Measurements from ENCODE around the gene KRTAP10-12.
A peak's percentile ranks its signal among the peaks of the same experiment; 100 is the strongest.

Gene KRTAP10-12

GRCh38 chr21:44732956-44733355 is 36.0 kb downstream of the KRTAP10-12 start:
- no CpG with 5 or more reads among the region's 11 CpGs for WGBS, 2 donors (ENCODE audit: extremely low coverage in 2 of 2, insufficient read length in 2 of 2, insufficient replicate concordance in 1 of 2)
- DNase-seq (ENCODE audit: low spot score), result no peak
- H3K36me3 ChIP-seq (replicated peaks in 1 of 2; ENCODE audit: control insufficient read depth in 2 of 2, insufficient read depth in 2 of 2, low read length in 2 of 2), result no peaks in the 10 kb centered on the region

GRCh38 chr21:44734026-44734745 is 37.2 kb downstream of the KRTAP10-12 start:
- Histone ChIP-seq H3K27ac (replicated peaks; ENCODE audit: low read length) (no peak overlapping the region), H3K27me3 (ENCODE audit: control insufficient read depth in 3 of 3, insufficient read depth in 3 of 3, low read depth in 1 of 3, low read length in 3 of 3) (peaks cover 0 to 61% (median 0%) of the 10 kb centered on the region in 3 experiments), H2AK5ac (ENCODE audit: low read depth, low read length) (no peak overlapping the region), H3K9me3 (replicated peaks in 1 of 2; ENCODE audit: control insufficient read depth in 2 of 2, insufficient read depth in 1 of 2, low read depth in 1 of 2, low read length in 2 of 2) (peaks cover 0 to 38% of the 10 kb centered on the region in 2 donors), H3K4me1 (ENCODE audit: control insufficient read depth in 2 of 2, insufficient read depth in 1 of 2, low read depth in 1 of 2, low read length in 2 of 2) (no peaks in the 10 kb centered on the region), H3K4ac (ENCODE audit: low read length) (no peak overlapping the region), H3K4me3 (ENCODE audit: low read length in 2 of 2) (no peak overlapping the region), H3K9ac (ENCODE audit: low read depth, low read length, poor library complexity) (no peak overlapping the region), H3K23ac (ENCODE audit: low read depth, low read length, poor library complexity) (no peak overlapping the region), H2AFZ (ENCODE audit: low read length) (no peak overlapping the region), H3K18ac (ENCODE audit: low read length) (peak overlapping the region; percentile 63), H2BK12ac (ENCODE audit: low read length) (no peak overlapping the region), H3K79me1 (ENCODE audit: low read depth, low read length) (no peaks in the 10 kb centered on the region), H2BK5ac (ENCODE audit: low read length) (no peak overlapping the region), H2BK15ac (ENCODE audit: low read length) (no peak overlapping the region), H3K4me2 (ENCODE audit: insufficient read depth, low read length, poor library complexity, severe bottlenecking) (no peak overlapping the region), H2BK120ac (ENCODE audit: low read depth, low read length) (no peak overlapping the region), H4K91ac (ENCODE audit: low read depth, low read length, poor library complexity) (no peak overlapping the region), H3K36me3 (replicated peaks in 1 of 2; ENCODE audit: control insufficient read depth in 2 of 2, insufficient read depth in 2 of 2, low read length in 2 of 2) (no peaks in the 10 kb centered on the region), H3K14ac (ENCODE audit: low read length) (no peak overlapping the region), H4K8ac (ENCODE audit: low read depth, low read length) (no peak overlapping the region)
- WGBS, 2 donors (ENCODE audit: extremely low coverage in 2 of 2, insufficient read length in 2 of 2, insufficient replicate concordance in 1 of 2), result no CpG with 5 or more reads among the region's 21 CpGs
- no peak for DNase-seq (ENCODE audit: low spot score)

More at GRCh38 chr21:44732956-44733355, 36.0 kb downstream of the KRTAP10-12 start:
- Histone ChIP-seq H2BK120ac (ENCODE audit: low read depth, low read length) (no peak overlapping the region), H3K27ac (replicated peaks; ENCODE audit: low read length) (no peak overlapping the region), H3K4me2 (ENCODE audit: insufficient read depth, low read length, poor library complexity, severe bottlenecking) (no peak overlapping the region), H3K9me3 (replicated peaks in 1 of 2; ENCODE audit: control insufficient read depth in 2 of 2, insufficient read depth in 1 of 2, low read depth in 1 of 2, low read length in 2 of 2) (peaks cover 0 to 28% of the 10 kb centered on the region in 2 donors), H3K4me1 (ENCODE audit: control insufficient read depth in 2 of 2, insufficient read depth in 1 of 2, low read depth in 1 of 2, low read length in 2 of 2) (no peaks in the 10 kb centered on the region), H2BK12ac (ENCODE audit: low read length) (no peak overlapping the region), H3K23ac (ENCODE audit: low read depth, low read length, poor library complexity) (peak overlapping the region; percentile 47), H2AFZ (ENCODE audit: low read length) (no peak overlapping the region), H3K4ac (ENCODE audit: low read length) (no peak overlapping the region), H2BK5ac (ENCODE audit: low read length) (no peak overlapping the region), H3K18ac (ENCODE audit: low read length) (peak overlapping the region; percentile 15), H2BK15ac (ENCODE audit: low read length) (no peak overlapping the region), H3K4me3 (ENCODE audit: low read length in 2 of 2) (no peak overlapping the region), H3K9ac (ENCODE audit: low read depth, low read length, poor library complexity) (no peak overlapping the region), H3K27me3 (ENCODE audit: control insufficient read depth in 3 of 3, insufficient read depth in 3 of 3, low read depth in 1 of 3, low read length in 3 of 3) (peaks cover 0 to 53% (median 0%) of the 10 kb centered on the region in 3 experiments), H4K91ac (ENCODE audit: low read depth, low read length, poor library complexity) (no peak overlapping the region), H3K14ac (ENCODE audit: low read length) (no peak overlapping the region), H3K79me1 (ENCODE audit: low read depth, low read length) (no peaks in the 10 kb centered on the region), H2AK5ac (ENCODE audit: low read depth, low read length) (no peak overlapping the region), H4K8ac (ENCODE audit: low read depth, low read length) (no peak overlapping the region)

- H3K27me3 ChIP-seq (ENCODE audit: control insufficient read depth in 3 of 3, insufficient read depth in 3 of 3, low read depth in 1 of 3, low read length in 3 of 3), result peaks cover 0 to 62% (median 0%) of the 10 kb centered on the region in 3 experiments
- no peak overlapping the region for H2BK15ac ChIP-seq (ENCODE audit: low read length)
- H4K91ac ChIP-seq (ENCODE audit: low read depth, low read length, poor library complexity), result no peak overlapping the region
- no peak overlapping the region for H3K14ac ChIP-seq (ENCODE audit: low read length)
- no peaks in the 10 kb centered on the region for H3K36me3 ChIP-seq (replicated peaks in 1 of 2; ENCODE audit: control insufficient read depth in 2 of 2, insufficient read depth in 2 of 2, low read length in 2 of 2)
- H4K8ac ChIP-seq (ENCODE audit: low read depth, low read length), result no peak overlapping the region
- no peak overlapping the region for H3K4me3 ChIP-seq (ENCODE audit: low read length in 2 of 2)
- no peak for DNase-seq (ENCODE audit: low spot score)
- no peak overlapping the region for H3K4ac ChIP-seq (ENCODE audit: low read length)
- H3K4me1 ChIP-seq (ENCODE audit: control insufficient read depth in 2 of 2, insufficient read depth in 1 of 2, low read depth in 1 of 2, low read length in 2 of 2), result no peaks in the 10 kb centered on the region
- H2BK120ac ChIP-seq (ENCODE audit: low read depth, low read length), result no peak overlapping the region
- H2AK5ac ChIP-seq (ENCODE audit: low read depth, low read length), result no peak overlapping the region
- no CpG with 5 or more reads among the region's 17 CpGs for WGBS, 2 donors (ENCODE audit: extremely low coverage in 2 of 2, insufficient read length in 2 of 2, insufficient replicate concordance in 1 of 2)
- H3K4me2 ChIP-seq (ENCODE audit: insufficient read depth, low read length, poor library complexity, severe bottlenecking), result no peak overlapping the region
- no peak overlapping the region for H2BK12ac ChIP-seq (ENCODE audit: low read length)
- H3K18ac ChIP-seq (ENCODE audit: low read length), result peak overlapping the region; percentile 77
- peaks cover 0 to 38% of the 10 kb centered on the region in 2 donors for H3K9me3 ChIP-seq (replicated peaks in 1 of 2; ENCODE audit: control insufficient read depth in 2 of 2, insufficient read depth in 1 of 2, low read depth in 1 of 2, low read length in 2 of 2)
- no peak overlapping the region for H2AFZ ChIP-seq (ENCODE audit: low read length)
- no peaks in the 10 kb centered on the region for H3K79me1 ChIP-seq (ENCODE audit: low read depth, low read length)
- H3K27ac ChIP-seq (replicated peaks; ENCODE audit: low read length), result no peak overlapping the region
- no peak overlapping the region for H3K9ac ChIP-seq (ENCODE audit: low read depth, low read length, poor library complexity)
- peak overlapping the region; percentile 40 for H3K23ac ChIP-seq (ENCODE audit: low read depth, low read length, poor library complexity)
- H2BK5ac ChIP-seq (ENCODE audit: low read length), result no peak overlapping the region
Measured at GRCh38 chr21:44734841-44735240, 37.9 kb downstream of the KRTAP10-12 start.

DNA sequence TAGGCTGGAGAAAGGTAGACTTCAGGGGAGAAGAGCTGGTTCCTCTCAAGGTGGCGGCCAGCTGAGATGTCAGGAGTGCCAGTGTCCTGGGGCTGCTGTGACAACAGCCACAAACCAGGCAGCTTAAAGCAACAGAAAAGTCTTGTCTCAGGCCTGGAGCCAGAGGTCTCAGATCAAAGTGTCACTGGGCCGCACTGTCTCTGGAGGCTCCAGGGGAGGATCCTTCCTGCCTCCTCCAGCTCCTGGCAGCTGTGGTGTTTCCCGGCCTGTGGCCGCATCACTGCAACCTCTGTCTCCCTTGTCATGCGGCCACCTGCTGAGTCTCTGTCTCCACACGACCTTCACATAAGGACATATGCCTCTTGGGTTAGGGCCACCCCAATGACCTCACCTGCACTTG is 38.8 kb downstream of the KRTAP10-12 start:
- peaks cover 0 to 41% of the 10 kb centered on the region in 2 donors for H3K9me3 ChIP-seq (replicated peaks in 1 of 2; ENCODE audit: control insufficient read depth in 2 of 2, insufficient read depth in 1 of 2, low read depth in 1 of 2, low read length in 2 of 2)
- no peak for DNase-seq (ENCODE audit: low spot score)

More for the DNA sequence above, 38.8 kb downstream of the KRTAP10-12 start:
- Histone ChIP-seq H3K4me3 (ENCODE audit: low read length in 2 of 2) (peak overlapping the region in 1 of 2 donors; percentile 50), H2BK120ac (ENCODE audit: low read depth, low read length) (no peak overlapping the region), H4K8ac (ENCODE audit: low read depth, low read length) (no peak overlapping the region), H3K27ac (replicated peaks; ENCODE audit: low read length) (no peak overlapping the region), H3K79me1 (ENCODE audit: low read depth, low read length) (no peaks in the 10 kb centered on the region), H3K4me1 (ENCODE audit: control insufficient read depth in 2 of 2, insufficient read depth in 1 of 2, low read depth in 1 of 2, low read length in 2 of 2) (peaks cover 0 to 2% of the 10 kb centered on the region in 2 donors), H3K4me2 (ENCODE audit: insufficient read depth, low read length, poor library complexity, severe bottlenecking) (no peak overlapping the region), H3K4ac (ENCODE audit: low read length) (no peak overlapping the region), H2AFZ (ENCODE audit: low read length) (no peak overlapping the region), H3K14ac (ENCODE audit: low read length) (no peak overlapping the region), H3K18ac (ENCODE audit: low read length) (no peak overlapping the region), H2BK15ac (ENCODE audit: low read length) (no peak overlapping the region), H3K27me3 (ENCODE audit: control insufficient read depth in 3 of 3, insufficient read depth in 3 of 3, low read depth in 1 of 3, low read length in 3 of 3) (peaks cover 0 to 65% (median 0%) of the 10 kb centered on the region in 3 experiments), H3K36me3 (replicated peaks in 1 of 2; ENCODE audit: control insufficient read depth in 2 of 2, insufficient read depth in 2 of 2, low read length in 2 of 2) (no peaks in the 10 kb centered on the region), H3K23ac (ENCODE audit: low read depth, low read length, poor library complexity) (peak overlapping the region; percentile 14), H2AK5ac (ENCODE audit: low read depth, low read length) (no peak overlapping the region), H2BK5ac (ENCODE audit: low read length) (no peak overlapping the region), H2BK12ac (ENCODE audit: low read length) (no peak overlapping the region), H3K9ac (ENCODE audit: low read depth, low read length, poor library complexity) (peak overlapping the region; percentile 9), H4K91ac (ENCODE audit: low read depth, low read length, poor library complexity) (no peak overlapping the region)
- no CpG with 5 or more reads among the region's 6 CpGs for WGBS, 2 donors (ENCODE audit: extremely low coverage in 2 of 2, insufficient read length in 2 of 2, insufficient replicate concordance in 1 of 2)

Data from neuronal stem cell (in vitro differentiated cells).